Measurements from ENCODE around the gene GABRA4.

GRCh38 chr4:46967631-46968030 is 25.8 kb downstream of the GABRA4 start:
- TF ChIP-seq CTCF (IDR thresholded peaks at IDR 0.05 in 8 of 11, conservative IDR thresholded peaks at IDR 0.05 in 3 of 11) (no peak), POLR2A (IDR thresholded peaks at IDR 0.05) (no peak)
